NCI-H2196 (cell line): Measurements from ENCODE around the gene PAQR9.

Source experiments
- DNase-seq: peaks from one replicate; lab custom pipeline; 2025; ENCODE audit not compliant: unreplicated experiment; lab: John Stamatoyannopoulos, UW

Gene PAQR9

DNA sequence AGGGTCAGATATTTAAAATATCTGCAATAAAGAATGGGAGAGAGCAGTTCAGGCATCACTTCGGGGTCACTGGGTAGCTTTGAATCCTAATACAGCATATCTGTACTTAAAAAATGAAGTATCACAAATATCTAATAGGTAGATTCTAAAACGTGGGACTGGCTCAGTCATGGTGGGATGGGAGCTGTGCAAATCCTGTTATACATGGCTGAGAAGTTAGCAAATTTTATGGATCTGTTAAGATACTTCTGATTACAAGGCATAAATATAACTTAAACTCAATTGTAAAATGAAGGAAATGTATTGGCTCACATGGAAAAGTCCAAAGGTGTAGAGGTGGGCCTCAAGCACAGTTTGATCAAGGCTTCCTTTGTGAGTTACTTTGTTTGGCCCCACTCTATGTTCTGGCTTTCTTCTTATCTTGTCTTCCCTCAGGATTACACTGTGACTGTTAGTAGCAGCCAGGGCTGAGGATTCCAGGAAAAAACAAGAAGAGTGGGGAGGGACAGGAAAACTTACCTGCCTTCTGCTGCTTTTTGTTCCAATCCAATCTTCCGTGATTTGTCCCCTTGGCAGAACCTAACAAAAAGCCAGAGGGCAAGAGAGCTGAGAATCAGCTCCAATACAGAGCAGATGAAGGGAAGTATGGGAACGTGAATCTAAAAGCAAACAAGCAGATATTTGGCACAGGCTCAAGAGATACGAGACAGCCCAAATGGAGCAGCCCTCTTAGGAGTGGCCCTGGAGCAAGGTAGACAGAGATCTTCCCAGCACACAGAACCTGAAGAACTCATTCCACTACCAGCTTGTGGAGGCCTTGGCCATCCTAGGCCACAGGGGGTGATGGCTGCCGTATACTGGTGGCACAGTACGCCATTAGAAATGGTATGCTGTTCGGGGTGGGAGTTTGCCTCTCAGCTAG lies 10.9 kb downstream of the PAQR9 start:
- DNase-seq = no peak

DNA sequence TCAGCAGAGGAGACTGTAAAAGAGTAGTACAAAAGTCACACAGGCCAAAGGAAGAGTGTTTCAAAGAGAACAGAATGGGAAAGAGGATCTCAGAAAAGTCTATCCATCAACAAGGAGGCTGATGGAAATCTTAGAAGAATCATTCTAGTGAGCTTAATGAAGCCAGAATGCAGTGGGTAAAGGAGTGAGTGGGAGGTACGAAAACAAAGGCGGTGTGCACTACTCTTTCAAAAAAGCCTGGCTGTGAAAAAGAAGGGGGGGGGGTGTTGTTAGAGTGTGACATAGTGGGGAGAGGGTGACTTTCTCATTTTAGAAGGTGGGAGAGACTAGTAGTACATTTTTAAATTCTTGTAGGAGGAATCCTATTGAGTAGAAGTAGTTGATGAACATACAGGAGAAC lies 11.7 kb downstream of the PAQR9 start:
- DNase-seq = no peak

DNA sequence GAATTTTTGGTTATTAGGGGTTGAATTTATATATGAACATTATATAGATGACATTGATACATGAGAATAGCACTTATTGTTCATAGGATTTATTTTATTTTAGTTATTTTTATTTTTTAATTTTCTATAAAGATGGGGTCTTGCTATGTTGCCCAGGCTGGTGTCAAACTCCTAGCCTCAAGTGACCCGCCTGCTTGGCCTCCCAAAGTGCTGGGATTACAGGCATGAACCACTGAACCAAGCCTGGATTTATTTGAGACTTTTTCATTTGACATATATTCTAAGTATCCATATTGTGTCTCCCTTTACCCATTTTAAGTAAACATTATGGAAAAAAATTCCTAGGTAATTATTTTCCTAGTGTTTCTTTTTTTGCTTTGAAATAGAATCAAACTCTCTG lies 12.5 kb downstream of the PAQR9 start:
- DNase-seq = no peak

DNA sequence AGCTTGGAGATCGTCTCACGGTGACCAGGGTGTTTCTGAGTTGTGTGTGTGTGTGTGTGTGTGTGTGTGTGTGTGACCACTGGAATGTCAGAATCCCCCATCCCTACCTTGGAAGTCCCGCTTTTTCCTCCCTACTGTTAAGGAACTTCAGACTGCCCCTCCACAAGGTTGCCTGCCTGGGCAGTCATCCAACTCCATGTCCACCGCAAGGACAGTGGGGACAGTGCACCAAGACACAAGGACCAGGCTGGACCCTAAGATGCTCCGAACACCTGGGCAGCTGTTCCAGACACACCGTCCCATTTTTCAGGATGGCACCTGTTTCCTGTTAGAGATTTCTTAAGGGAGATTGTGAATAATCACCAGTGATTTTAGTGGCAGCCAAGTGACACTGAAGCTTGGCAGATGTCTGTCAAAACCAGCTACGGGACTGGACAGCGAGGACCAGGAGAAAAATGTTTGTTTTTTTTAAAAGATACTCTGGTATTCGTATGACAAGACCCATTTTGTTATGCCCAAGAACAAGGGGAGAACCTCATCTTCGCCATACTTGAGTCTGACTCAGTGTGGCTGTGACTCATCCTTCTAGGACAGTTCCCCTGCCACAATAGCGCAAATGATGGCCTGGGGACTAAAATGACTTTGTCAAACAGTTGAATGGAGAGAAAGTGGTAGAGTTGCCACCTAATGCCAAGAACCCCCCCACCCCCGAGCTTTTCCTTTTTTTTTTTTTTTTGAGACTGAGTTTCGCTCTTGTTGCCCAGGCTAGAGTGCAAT lies 15.5 kb downstream of the PAQR9 start:
- no peak for DNase-seq

DNA sequence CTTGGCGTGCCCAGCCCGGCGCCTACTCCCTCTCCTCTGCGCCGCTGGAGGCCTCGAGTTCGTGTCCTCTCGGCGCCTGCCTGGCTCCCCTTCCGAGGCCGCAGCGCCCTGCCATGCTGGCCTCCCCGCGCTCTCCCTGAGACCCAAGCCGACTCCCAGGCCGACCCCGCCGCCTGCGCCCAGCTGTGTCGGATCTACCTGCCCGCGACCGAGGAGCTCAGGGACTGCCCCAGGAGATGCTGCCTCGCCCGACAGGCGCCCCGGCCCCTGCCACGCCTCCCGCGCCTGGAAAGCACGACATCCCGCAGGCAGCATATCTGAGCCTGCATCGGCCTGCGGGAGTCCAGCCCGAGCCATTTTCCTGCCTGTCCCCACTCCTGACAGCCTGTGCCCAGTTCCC lies 16.1 kb downstream of the PAQR9 start:
- DNase-seq = no peak

DNA sequence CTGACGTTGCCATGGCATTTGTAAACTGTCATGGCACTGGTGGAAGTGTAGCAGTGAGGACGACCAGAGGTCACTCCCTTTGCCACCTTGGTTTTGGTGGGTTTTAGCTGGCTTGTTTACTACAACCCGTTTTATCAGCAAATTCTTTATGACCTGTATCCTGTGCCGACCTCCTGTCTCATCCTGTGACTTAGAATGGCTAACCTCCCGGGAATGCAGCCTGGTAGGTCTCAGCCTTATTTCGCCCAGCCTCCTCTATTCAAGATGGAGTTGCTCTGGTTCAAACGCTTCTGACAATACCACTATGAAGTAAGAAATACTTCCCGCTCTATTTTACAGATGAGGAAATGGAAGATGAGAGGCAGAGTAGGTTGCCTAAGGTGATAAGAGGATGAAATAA lies 16.6 kb downstream of the PAQR9 start:
- no peak for DNase-seq

DNA sequence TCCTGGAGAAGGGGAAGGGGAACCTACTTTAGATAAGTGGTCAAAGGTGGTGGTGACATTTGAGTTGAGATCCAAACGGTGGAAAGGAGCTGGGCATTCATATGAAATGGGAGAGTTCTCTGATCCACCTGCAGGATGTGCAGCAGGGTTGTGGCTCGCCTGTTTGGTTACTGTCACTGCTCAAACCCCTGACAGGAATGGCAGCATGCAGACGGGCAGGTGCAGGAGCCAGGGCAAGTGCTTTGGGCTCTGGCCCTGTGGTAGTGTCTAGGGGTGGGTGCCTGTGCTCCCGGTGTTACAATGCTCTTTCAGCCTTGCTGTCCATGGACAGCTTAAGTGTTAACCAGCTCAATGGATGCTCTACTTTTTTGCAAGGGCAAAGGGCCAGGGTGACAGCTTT lies 18.5 kb downstream of the PAQR9 start:
- no peak for DNase-seq

DNA sequence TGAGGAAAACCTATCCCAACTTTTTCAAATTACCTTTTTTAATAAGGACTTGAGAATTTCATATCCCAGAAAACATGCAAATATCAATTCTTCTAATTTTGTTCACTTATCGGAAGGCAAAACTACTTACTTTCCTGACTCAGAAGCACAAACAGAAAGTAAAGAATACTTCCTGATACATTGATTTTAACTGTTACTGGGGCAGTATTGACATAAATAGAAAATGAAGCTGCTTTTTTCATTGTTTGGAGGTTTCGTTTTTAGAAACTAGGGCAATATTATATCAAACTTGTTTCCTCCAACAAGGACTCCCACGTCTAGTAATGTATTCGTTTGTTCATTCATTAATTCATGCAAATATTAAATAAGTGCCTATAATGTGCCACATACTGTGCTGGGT lies 19.1 kb downstream of the PAQR9 start:
- no peak for DNase-seq

DNA sequence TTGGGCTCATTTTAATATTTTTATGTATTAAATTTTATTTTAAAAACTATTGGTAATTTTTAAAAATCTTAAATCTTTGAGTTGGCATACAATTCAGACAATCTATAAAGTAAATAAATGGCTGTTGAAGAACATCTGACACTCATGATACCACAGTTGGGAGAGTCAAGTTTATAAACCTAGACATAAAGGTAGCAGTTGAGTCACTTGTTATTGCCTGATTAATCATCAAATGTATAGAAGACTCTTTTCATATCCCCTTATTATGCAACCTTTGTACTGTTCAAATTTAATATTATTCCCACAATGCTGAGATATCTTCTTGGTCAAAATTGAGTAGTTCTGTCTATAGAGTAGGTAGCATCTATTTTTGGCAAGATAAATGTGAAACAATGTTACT lies 19.6 kb downstream of the PAQR9 start:
- DNase-seq = no peak

DNA sequence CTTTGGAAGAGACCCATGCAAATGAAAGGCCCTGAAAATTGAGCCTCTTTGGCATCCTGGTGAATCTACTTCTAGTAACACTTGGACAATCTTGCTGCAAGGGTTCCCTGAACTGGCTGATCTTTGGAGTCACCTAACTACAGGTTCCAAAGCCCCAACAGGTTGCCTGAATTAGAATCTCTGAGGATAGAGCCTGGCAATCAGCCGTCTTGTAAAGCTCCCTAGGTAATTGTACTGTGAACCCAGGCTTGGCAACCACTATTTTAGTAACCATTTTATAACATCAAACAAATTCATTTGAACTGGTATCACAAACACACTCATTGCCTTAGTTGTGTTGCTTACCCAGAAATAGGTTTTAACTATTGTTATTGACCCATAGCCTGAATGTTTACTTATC lies 20.1 kb downstream of the PAQR9 start:
- no peak for DNase-seq

DNA sequence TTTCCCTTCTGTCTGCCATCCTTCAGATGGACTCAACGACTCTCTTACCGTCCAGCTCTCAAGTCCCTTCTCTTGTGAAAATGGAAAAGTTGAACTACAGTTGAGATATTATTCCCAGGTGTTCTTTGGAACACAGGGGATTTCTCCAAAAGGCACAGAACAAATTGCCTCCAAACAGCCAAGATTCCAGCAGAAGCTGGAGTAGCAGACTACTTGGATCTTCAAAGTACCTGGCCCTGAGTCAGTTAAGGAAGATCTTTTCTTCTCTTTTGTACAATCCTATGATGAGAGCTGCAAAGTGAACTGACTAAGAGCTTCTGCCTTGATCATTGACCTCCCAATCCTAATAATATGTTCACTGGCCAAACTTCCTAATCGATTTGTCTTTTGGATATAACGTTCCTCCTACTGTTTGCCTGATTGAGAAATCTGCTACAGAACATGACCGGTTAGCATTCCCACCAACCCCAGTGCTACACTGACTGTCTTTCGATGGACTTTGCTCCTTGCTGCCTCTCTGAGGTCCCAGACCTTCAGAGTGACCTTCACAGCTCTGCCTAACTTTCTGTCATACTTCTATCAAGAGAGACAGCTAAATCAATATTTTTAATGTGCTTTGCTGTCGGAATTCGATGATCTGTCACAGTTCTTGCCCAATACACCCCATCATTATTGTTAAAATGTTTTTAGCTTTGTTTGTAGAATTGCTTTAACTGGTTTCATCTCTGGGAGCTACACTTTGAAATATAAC lies 21.9 kb downstream of the PAQR9 start:
- no peak for DNase-seq

DNA sequence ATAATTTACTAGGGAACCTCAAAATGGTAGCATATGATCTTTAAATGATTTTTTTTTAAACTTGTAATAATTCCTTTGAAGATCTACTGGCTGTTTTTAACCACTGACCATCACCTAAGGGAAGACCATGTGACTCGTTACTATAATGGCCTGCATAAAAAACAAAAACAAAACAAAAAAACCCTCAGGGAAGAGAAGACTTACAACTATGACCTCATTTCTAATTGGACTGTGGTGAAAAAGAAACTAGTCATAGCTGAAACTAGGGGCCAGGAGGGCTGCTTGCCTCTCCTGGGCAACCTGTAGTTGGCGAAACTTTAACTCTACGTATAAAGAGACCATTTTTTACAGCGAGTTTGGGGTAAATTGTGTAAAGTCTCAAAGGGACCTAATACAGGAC lies 23.0 kb downstream of the PAQR9 start:
- no peak for DNase-seq

DNA sequence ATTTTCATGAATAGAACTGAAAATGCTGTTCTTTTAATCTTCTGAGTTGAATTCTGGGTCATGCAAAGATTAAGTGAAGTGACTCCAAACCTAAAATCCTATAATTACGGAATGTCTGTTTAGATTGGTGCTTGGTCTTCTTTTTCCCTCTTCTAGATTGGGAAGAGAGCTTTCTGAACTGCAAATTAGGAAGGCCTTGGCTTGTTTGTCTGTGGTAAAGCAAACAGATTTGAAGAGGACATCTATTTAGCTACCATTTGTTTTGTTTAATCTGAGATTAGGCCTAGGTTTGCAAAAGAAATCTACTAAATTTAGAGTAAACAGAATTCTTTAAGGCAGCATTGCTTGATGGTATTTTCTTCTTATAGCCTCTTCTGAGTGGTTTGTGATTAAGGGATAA lies 23.5 kb downstream of the PAQR9 start:
- no peak for DNase-seq

DNA sequence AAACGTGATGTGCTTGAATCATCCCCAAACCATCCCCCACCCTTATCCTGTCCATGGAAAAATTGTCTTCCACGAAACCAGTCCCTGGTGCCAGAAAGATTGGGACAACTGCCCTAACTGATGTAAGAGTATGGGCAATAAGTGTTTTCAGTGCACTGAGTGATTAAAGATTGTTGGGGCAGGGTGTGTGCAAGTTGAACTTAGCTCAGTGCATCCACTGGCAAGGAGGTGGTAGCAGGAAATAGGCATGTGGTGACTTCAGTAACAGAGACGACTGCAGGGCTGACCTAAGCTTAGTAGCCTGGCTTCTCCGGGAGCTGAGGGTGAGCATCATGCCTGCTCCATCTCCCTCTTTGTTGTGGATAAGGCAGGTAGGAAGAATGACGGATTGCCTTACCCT lies 27.5 kb downstream of the PAQR9 start:
- no peak for DNase-seq

DNA sequence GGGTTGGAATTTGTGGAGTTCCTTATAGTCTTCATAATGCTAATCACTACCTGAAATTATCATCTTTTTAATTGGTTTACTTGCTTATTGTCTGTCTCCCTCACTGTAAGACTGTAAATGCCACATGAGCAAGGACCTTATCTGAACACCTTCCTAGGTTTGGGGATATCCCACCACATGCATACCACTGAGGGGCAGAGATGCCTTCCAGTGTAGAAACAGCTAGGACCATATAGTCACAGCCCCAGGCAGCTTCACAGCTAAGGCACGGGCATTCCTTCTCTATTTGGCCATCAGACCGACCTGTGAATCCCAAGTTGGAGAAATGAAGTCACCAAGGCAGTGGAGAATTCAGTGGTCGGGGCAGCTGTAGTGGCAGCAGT lies 28.6 kb downstream of the PAQR9 start:
- no peak for DNase-seq

DNA sequence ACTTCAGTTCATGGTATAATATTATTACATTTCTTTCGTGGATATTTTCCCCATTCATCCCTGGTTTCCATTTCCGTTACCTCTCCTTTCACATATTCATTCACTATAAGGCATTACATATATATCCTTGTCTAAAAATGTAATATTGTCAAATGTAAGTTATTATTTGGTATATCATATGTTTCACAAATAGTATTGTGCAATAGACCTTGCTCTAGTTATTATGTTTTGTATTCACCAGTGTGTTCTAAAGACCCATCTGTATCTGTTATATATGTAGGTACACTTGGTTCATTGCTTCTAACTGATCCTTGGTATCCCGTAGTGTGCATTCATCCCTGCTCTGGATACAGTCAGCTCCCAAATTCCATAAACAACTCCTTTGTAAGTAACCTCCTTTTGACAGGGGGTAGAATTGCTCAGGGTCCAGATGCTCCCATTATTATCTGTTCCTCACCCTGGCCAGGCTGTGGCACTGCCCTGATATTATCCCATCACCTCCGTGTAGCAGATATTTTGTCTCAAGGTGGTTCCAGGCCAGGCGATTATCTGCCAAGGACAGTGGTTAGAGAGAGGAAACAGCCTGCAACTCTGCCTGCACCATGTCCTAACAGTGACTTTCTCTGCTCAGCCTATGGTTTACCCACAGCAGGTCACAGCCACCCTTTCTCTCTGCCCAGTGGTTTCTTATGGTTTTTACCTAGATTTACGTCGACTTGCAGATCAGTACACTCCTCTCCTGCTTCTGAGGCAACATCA lies 29.2 kb downstream of the PAQR9 start:
- DNase-seq = no peak

DNA sequence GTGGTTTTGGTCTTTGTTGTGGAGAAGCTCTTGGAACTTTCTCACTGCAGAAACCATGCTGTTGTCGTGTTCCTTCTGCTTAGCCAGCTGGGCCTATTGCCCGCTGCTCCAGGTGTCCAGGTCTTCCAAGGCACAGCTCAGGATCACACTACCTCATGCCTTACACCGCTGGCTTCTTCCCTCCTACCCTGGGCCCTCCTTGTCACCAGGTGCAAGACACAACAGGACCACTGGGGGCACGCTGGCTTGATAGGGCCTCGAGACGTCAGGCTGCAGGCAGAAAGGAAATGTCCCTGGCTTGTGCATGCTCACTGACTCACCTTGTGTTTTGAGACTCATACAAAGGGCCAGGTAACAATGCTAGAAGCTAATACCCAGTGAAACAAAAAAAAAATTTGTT lies 32.3 kb downstream of the PAQR9 start:
- DNase-seq = no peak

DNA sequence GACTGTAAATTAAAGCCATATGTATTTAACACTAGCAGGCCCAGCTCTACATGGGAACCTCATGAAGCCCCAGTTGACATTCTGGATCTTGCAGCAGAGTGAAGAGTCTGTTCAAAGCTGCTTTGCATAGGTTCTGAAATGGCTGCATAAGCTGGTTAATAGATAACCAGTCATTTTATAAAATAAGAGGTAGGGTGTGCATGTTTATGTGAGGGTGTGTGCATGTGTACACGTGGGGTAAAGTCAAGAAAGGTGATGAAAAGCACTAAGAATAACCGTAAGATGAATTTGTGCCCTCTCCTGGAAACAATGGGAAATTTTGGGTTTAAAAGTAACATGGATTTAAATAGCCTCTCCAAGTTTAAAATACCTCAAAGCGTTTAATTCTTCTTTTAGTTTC lies 33.0 kb downstream of the PAQR9 start:
- DNase-seq = no peak

DNA sequence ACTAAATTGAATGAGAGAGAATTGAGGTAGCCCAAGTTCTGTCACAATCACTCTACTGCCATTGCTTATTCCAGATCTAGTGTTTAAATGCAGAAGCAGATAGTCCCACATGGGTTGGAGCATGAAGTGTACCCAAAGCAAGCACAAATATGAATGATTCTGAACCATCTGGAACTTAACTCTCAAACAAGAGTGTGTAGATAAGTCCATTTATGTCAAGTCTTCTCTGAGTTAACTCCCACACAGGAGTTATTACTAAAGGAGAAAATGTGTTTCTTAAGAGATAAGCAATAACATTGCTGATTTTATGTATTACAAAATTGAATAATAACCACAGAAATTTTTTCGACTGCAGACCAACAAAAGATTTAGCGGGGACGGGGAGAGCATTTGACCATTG lies 33.6 kb downstream of the PAQR9 start:
- DNase-seq = no peak

DNA sequence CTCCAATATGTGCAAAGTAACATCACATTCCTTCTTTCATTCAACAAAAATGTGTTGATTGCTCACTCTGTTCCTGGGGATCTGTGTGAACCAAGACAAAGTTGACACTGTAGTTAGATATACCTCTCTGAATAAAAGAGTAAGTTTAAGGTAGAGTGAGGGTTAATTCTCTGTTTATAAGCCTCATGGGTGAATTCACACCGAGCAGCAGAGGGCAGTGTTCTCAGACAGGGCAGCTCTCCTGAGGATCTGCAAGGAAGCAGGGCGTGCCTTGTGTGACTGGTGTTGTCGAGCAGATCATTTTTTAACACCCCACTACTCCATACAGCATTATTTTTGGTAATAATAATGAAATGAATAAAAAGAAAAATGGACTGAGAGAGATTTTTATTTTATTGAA lies 34.4 kb downstream of the PAQR9 start:
- DNase-seq = peak; percentile 18

DNA sequence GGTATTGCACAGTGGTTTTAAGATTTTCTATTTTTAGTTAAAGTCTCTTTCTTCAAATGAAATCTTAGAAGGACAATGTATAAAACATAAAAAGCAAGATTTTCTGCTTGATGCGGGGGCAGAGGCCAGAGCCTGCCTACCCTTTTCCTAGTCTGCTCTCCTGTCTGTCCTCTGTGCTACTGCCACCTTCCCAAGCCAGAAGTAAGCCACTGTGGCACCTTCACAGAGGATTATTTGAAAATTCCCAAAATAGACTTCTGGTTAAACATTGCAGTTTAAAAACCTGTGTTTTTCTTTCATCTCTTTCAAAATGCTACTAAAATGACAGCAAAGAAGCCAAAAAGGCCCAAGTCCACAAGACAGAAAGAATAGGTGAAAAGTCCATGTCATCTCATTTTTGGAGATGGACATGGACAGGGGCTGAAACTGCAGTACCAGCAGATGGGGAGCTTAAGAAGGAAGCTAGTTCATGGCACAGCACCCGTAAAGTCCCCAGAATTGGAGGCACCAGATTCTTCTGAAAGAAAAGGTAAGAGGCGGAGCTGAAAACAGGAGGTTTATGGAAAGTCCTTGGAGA lies 37.0 kb downstream of the PAQR9 start:
- DNase-seq = no peak
